NCI-H82 (cell line): ENCODE measurements around the gene PFKFB2.

Source experiments
- DNase-seq: peaks from one replicate; lab custom pipeline; 2025; lab: John Stamatoyannopoulos, UW

Gene PFKFB2

DNA sequence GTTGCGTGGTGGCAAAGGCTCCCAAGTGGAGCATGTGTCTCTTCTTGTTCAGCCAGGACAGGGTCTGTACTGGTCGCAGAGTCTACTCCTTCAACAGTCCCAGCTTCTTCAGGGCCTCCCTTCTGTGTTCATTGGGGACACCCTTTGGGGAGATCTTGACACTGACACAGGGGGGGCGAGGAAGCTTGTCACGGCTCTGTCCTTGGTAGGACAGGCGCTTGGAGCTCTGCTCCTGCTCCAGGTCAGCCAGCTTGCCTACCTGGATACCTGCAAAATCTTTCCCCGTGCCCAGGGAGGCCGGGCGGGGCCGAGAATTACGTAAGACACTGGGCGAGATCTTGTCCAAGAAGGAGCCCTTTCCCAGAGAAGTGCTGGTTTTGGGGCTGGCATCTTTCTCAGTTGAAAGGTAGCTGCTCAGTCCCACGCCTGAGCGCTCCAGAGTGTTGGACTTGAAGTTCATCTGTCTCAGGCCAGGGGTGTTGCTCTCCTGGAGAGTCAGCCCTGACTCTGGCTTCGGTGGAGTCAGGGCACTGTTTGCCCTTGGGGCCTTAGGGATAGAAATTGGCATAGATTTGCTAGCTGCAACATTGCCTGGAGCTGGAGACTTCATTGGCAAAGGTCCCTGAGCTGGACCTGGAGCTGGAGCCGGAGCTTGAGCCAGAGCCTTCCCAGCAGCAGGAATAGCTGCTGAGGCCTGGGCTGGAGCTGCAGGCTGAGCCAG lies 31.0 kb upstream of the PFKFB2 start:
- no peak for DNase-seq

DNA sequence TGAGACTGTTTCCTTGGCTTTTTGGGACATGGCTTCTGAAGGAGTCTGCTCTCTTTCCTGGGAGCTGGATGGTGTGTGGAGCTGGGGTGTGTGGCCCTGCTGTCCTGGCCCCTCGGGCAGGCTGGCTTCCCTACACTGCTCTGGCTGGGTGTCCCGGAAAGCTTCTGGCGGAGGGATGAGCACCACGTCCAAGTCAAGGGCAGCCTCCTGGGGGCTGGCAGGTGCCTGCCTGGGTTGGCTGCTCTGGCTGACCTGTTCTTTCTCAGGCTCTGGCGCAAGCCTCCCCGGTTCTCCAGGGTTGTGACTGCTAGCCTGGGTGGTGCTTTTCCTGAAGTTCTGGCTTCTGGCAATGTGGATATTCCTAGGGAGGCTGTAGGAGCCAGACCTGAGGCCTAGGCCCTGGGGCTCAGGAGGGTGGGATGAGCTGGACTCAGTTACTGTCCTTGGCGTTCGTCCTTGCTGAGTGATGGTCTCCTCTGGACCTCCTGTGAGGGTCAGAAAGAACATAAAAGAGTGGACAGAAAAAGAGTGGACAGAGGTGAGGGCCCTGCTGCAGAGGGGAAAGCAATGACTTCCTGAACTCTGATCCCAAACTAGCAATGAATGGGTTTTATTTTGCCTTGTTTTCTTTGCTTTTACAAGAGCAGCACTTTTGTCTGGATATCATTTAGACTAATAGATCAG lies 29.9 kb upstream of the PFKFB2 start:
- DNase-seq: no peak

DNA sequence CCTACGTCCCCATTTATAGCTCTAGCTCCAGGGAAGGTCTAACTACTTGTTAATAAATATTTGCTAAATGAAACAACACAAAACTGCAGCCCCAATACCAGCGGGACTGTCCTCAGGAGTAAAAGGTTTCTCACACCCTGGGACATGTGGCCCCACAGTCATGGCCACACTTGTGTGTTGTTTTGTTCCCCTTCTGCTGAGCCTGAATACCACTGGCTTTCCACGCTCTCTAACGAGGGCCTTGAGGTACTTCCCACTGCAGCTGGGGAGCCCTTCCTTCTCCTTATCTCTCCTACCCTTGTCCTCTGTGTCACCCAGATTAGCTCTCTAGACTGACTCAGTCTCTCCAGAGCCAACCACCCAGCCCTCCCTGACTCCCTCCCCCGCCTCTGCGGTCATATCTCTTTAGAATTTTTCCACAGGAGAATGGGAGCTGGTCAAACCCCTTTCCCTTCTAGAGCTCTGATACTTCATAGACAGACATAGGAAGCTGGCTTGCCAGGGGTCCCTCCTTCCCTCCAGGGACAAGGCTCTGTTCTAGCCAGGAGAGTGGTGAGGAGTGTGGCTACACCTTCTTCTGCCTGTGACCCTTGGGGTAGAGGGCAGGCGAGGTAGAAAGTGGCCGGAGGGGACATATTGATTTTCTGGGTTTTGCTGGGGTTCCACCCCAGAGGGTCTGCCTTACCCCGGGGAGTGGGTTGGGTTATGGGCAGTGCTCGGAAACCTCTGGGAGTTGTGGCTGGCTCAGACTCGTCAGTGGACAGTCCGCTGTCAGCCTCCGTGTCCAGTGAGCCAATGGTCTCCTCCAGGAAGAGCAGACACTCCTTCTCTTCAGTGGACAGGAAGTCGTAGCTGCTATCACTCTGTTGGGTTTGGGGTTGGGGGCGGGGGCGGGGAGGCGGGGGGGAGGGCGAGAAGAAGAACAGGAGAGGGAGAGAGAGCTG lies 28.6 kb upstream of the PFKFB2 start:
- no peak for DNase-seq

DNA sequence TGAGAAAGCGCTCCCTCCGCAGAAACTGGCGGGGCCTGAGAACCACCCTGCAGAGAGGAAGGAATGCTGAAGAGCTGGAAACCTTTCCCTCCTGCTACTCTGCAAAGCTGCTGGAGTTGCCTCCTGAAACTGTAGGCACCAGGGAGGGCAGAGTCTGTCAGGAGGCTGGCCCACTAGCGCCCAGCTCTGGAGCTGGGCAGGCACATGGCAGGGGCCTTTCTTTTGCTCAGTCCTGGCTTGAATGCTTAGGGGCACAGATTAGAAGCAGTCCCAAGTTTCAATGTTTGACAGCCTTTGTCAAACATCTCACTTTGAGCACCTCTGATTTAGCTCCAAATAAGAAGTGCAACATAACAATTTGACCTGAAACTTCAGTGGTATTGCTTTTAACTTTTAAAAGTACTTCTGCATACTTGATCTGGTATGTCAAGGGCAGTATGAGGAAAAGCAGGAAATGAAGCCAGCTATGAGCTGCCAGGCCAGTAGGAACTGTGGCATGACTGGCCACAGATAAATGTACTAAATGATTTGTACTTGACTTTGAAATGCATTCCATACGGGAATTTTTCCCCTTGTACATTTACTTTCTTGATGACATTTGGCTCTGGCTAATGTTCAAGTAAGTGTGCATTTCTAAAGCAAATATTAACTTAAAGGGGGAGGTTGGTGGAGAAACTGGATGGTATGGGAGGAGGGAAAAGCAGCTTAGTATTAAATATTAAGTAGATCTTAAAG lies 27.8 kb upstream of the PFKFB2 start:
- no peak for DNase-seq

DNA sequence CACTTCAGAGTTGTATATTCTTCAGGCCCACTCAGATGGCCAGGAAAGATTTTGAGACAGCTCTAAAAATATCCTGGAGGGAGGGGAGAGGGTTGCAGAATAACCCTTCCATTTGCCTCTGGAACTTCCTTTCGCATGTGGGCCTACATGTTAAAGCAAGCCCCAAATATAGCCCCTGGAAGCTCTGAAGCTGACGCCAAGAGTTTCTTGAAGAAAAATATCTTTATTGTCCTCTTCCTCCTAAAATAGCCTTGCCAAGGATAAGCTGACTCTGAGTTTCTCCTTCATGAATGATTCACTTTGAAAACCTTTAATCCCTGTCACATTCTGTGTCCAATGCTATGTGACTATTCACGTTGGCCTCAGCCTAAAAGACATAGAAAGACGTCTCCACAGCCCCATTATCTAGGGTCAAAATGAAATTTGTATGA lies 27.0 kb upstream of the PFKFB2 start:
- DNase-seq: no peak

DNA sequence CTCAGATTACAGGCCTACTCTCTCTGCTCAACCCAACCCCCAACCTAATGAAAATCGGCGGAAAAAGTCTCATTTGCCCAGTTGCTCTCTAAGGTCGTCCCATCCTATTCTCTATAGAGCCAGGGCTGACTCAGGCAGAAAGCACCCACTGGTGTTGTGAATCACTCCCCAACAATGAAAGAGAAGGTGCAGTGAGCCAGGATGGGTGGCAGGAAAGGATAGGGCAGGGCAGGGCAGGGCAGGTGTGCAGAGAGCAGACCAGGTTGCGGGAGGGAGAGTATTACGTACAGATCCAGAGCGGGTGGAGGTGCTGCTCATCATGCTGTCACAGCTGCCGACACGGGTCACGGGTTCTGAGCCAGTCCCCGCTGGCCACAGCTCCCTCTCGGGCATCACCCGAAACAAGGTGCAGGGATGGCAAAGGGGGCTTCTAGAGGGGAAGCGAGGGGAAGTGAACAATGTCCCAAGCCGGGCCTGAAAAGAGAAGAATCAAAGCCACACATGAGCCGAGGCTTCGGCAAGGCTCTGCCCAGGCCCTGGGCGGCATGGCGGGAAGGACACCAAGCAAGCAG lies 25.8 kb upstream of the PFKFB2 start:
- no peak for DNase-seq

DNA sequence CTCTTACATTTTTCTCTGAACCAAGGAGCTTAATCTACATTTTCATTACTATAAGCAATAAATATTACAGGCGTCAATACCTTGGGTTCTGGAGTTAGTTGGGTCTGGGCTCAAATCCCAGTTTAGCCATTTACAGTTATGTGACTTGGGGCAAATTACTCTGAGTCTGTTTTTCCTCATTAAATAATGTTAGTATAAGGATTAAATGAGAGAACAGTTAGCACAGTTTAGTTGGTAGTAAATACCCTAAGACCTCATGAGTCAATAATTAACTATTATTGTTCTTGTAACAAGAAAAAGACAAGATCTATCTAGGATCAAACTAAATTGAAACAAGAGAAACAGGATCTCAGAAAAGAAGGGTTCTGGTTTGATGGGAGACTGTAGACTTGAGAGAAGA lies 25.2 kb upstream of the PFKFB2 start:
- DNase-seq: no peak

DNA sequence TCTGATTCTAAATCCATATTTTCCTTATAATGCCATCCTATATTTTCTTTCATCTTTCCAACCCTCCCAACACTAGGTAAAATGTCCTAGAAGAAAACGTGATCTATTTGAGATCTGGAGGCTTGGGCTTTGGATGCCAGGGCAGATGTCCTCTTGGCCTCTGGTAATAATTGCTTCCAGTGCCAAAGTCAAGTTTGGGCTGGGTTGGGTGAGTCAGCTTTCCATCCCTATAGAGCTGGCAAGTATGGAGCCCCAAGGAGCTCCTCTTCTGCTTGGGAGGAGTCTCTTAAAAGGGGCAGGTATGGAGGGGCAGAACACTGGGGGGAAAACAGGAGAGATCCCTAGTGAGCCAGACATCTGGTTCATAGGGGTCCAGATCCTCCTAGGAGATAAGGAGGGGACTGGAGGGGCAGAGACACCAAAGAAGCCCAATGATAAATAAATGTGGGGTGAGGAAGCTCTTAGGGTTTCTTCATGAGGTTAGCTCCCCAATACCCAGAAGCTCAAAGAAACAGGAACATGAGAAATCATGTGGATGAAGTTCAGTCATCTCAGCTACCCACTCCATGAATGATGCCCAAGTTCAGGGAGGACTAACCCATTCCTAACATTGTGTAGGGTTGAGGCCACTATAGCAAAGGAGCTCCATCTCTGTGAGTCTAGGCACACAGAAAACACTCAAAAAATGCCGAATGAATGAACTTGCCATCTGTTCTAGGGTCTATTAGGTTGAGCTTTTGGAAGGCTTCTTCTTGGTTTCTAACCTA lies 24.0 kb upstream of the PFKFB2 start:
- no peak for DNase-seq

DNA sequence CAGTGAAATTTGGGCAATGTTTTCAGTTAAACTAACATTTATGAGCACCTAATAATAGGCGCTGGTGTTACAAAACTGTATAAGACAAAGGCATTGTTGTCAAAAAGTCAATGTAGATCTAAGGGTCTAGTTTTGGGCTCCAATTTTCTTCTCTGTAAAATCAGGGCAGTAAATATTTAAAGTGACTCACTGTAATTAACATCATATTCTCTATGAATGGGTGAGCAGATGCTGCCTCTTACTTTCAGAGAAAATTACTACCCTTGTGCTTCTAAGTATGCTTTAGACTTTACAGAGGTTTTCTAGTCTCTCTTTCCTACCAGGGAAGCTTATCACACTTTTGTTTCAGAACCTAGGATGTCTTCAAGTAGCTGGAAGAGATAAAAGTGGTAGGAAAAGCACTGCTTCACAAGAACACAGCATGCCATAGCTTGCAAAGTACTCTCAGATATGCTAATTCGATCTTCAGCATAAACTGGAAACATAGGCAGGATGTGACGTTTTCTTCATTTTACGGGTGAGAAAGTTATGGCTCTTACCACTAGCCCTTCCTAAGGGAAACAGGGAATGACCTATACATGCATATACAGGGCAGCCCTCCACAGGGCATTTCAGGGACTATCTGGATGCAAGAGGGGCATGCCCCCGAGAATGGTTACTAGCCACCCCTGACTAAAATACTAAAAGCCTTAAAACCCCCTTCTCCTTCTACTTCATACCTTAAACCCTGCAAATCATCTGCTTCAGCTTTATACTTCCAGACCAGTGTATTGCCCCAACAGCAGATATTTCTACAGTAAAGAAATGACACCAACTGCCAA lies 23.2 kb upstream of the PFKFB2 start:
- DNase-seq: no peak

DNA sequence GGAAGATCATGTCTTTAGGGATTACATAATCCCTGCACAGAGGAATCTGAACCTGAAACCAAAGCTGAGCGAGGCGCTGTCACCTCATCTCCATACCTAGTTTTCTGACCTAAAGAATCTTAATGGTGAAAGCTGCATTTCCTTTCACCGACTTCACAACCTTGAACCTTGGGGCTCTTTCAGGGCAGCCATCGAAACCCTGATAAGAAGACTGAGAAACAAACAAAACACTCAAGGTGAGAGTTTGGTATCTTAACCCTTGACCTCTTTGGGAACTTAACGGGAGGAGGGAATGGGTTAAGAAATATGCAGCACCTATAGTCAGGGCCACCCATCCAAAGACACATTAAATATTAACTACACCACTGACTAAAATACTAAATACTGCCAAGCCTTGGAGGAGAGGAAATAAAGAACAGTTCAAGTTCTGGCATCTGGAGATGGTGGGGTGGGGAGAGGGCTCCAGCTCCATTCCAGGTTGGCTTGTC lies 22.5 kb upstream of the PFKFB2 start:
- no peak for DNase-seq

DNA sequence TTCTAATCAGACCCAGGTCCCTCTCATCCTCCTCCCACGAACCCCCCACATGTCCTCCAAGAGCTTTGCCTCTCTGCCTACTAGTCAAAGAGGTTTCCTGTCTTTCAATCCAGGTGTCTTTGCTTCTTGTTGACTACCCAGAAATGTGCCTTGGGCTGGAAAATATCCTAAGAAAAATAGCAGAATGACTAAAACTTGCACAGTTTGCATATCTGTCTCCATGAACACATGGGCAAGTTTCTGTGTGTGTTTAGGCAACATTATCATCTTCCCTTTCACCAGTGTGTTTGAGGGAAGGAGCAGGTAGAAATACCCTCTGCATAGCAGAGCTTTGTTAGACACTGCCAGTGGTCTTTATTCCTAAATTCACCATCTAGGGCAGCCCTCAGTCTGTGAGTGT lies 22.1 kb upstream of the PFKFB2 start:
- no peak for DNase-seq

DNA sequence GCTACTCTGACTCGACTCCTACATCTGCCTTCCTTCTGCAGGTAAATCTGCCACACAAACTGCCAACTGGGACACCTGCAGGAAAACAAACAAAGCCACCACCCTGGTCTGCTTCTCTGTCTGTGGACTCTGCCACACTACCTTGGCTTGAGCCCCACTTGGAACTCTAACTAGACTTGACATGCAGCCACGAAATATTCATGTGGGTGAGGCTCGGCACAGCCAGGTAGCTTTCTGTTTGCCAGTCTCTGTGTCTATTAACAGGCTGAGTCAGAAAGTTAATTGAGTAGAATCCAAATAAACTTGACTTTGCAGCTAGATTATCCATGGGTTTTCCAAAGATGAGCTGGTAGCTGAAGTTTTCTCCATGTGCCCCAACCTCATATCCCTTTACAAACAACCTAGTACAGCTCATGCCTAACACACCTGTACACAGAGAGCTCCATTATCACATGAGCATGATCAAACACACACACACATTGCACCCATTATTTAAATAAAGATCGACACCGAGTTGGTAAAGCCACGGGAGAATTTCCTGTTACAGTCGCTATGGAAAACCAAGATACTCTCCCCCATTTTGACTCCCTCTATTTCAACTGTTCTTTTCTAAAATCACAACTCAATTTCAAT lies 21.3 kb upstream of the PFKFB2 start:
- DNase-seq: no peak

DNA sequence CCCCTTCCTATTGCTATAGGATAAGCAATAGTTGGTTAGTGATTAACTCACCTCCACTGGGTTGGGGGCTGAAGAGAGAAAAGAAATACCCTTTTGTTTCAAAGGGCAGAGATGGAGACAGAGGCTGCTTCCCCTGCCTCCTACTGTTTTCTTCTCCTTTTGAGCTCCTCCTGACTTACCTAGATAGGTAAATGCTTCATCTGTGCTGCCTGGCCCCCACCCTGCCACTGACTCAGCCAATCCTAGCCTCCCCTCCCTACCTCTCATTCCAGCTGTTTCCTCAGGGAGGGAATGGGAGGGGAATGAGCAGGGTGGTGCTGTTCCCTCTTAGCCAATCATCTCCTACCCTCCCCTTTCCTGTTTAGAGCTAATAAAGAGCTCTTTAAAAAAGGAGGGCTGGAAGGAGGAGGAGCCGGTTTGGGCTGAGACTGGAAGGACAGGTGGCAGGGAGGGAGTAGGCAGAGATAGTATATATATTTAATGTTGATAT lies 20.5 kb upstream of the PFKFB2 start, which contains the start of gene C1orf116:
TSS of gene C1orf116 (minus strand) at position 229 of the 490 bp plus-strand sequence. CDS start 5,158 bp downstream, outside the sequence.
- peak; percentile 53 for DNase-seq

DNA sequence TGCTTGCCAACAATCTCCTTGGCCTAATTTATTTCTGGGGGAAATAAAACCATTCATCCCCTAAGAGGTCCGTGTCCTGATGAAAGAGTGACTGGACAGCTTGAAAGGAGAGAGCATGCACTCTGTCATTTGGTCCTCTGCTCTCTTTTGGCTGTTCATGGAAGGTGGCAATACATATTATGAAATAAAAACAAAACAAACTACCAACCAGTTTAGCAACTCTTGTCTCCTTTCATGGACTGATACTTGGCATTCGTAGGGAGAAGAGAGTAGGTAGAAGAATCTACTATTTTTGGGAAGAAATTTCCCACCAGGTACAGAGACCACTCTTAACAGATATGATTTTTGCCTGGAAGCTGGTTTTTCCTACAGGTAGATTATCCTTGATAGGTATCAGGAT lies 19.8 kb upstream of the PFKFB2 start:
- no peak for DNase-seq

DNA sequence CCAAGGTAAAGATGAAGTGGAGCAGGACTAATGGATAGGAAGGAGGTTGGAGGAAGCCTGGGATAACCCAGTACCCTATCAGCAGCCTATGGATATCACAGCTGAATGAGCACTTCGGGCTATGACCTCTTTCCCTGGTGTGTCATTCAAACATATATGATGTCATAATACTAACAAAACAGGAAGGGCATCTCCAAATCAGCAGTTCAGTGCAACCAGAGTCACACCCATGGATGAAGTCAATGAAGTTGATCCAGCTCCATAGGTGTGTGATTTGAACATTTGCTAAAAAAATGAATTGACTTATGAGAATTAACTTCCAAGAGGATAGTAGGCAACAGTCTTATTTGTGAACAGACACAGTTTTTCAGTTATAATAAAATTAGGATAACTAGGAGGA lies 18.9 kb upstream of the PFKFB2 start:
- DNase-seq: no peak

DNA sequence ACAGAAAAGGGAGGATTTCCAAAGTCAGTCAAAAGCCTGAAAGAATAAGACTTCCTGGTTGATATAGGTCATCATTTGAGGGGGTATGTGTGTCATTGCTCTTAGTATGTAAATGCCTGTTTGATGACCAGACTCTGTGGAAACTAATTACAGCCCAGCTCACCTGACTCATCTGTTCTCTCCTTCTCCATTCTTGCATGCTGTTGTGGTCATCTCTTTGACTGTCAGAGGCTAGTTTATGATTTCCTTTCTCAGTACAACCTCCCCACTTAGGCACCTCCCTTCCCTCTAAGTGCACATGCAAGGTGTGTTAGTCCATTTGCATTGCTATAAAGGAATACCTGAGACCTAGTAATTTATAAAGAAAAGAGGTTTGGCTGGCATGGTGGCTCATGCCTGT lies 18.1 kb upstream of the PFKFB2 start:
- no peak for DNase-seq

DNA sequence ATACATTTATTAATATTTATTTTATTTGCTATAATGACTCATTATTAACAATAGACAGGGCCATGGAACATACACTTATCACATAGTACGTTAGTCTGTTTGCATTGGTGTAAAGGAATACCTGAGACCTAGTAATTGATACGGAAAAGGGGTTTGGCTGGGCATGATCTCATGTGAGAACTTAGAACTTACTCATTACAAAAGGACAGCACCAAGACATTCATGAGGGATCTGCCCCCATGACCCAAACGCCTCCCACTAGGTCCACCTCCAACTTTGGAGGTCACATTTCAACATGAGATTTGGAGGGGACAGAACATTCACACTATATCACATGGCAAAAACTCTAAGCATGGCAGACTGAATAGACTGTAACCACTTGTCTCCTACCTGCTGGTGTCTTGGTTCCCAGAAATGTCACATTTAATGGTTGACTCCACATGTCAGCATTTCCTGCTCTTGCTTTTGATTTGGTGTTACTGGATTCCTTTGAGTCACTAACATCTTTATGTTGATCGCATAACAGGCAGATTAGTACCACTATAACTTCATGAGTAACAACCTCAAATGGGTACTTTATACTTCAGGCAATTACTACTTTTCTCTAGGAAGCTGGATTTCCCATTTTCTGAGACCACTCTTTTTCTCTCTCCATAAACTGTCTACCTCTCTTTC lies 17.1 kb upstream of the PFKFB2 start:
- no peak for DNase-seq

DNA sequence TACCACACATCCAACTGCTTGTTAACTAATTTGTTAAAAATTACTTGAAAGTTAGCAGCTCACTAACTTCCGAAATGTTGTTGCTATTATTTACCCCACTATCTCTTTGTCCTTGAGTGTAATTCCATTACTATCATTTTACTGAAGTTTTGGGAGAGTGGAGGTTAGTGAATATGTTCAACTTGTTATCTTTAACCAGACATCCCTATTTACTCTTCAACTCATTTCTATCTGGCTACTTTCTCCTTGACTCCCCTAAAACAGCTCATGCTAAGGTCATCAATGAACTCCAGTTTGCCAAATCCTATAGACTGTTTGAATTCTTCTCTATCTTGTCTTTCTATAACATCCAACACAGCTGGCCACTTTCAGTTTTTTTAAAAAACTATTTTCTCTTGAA lies 16.2 kb upstream of the PFKFB2 start:
- no peak for DNase-seq
